ENCODE results near the gene CDH23.

The CDH23 gene

GRCh38 chr10:71819441-71819861, 422.7 kb downstream of the CDH23 start:
- Histone ChIP-seq H3K36me3 (ENCODE audit: control insufficient read depth, insufficient read depth, low read length) (peaks cover 19% of the 10 kb centered on the region), H3K27me3 (ENCODE audit: control insufficient read depth, insufficient read depth, low read length) (no peaks in the 10 kb centered on the region), H3K9ac (ENCODE audit: low read length) (no peak overlapping the region), H3K9me3 (ENCODE audit: control insufficient read depth, low read length) (no peaks in the 10 kb centered on the region), H3K4me3 (ENCODE audit: low read length) (no peak overlapping the region), H3K4me1 (ENCODE audit: control insufficient read depth, insufficient read depth, low read length) (no peaks in the 10 kb centered on the region)

DNA sequence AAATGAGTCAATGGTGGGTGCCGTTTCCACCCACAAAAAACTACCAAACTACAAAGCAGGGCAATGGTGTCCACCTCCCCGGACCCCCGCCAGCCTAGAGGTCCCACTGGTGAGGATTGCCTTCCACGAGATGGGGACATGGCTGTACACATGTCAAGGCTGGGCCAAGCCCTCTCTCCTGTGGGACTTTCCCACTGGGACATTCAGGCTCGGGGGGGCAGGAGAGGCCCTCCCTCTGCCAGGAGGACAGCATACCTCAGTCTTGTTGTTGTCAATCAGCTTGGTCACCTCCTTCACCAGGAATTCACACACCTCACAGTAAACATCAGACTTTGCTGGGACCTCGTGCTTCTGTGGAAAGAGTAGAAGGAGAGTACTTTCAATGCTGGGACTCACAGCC, 423.3 kb downstream of the CDH23 start:
- no peaks in the 10 kb centered on the region for H3K27me3 ChIP-seq (ENCODE audit: control insufficient read depth, insufficient read depth, low read length)
- H3K9me3 ChIP-seq (ENCODE audit: control insufficient read depth, low read length): no peaks in the 10 kb centered on the region
- peaks cover 20% of the 10 kb centered on the region for H3K36me3 ChIP-seq (ENCODE audit: control insufficient read depth, insufficient read depth, low read length)
- H3K4me3 ChIP-seq (ENCODE audit: low read length): no peak overlapping the region
- no peak overlapping the region for H3K9ac ChIP-seq (ENCODE audit: low read length)
- no peaks in the 10 kb centered on the region for H3K4me1 ChIP-seq (ENCODE audit: control insufficient read depth, insufficient read depth, low read length)

DNA sequence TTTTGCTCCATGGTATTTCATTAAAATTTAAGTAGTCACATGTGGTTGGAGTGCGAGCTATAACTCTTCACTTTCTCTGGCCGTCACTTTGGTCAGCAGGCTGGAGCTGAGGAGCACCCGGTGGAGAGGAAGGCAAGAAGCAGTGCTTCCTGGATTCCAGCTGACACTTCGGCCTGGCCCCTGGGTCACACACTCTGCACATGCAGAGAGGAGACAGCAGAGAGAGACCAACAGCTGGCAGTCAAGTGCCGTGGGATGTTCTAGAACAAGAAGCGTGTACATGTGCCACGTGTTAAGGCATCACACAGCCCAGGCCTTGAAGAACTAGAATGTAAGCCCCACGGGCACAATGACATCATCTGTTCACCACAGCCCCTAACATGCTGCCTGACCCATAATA, 424.2 kb downstream of the CDH23 start:
- Histone ChIP-seq H3K27me3 (ENCODE audit: control insufficient read depth, insufficient read depth, low read length) (no peaks in the 10 kb centered on the region), H3K36me3 (ENCODE audit: control insufficient read depth, insufficient read depth, low read length) (peaks cover 25% of the 10 kb centered on the region), H3K9me3 (ENCODE audit: control insufficient read depth, low read length) (no peaks in the 10 kb centered on the region), H3K4me1 (ENCODE audit: control insufficient read depth, insufficient read depth, low read length) (no peaks in the 10 kb centered on the region), H3K4me3 (ENCODE audit: low read length) (no peak overlapping the region), H3K9ac (ENCODE audit: low read length) (no peak overlapping the region)

DNA sequence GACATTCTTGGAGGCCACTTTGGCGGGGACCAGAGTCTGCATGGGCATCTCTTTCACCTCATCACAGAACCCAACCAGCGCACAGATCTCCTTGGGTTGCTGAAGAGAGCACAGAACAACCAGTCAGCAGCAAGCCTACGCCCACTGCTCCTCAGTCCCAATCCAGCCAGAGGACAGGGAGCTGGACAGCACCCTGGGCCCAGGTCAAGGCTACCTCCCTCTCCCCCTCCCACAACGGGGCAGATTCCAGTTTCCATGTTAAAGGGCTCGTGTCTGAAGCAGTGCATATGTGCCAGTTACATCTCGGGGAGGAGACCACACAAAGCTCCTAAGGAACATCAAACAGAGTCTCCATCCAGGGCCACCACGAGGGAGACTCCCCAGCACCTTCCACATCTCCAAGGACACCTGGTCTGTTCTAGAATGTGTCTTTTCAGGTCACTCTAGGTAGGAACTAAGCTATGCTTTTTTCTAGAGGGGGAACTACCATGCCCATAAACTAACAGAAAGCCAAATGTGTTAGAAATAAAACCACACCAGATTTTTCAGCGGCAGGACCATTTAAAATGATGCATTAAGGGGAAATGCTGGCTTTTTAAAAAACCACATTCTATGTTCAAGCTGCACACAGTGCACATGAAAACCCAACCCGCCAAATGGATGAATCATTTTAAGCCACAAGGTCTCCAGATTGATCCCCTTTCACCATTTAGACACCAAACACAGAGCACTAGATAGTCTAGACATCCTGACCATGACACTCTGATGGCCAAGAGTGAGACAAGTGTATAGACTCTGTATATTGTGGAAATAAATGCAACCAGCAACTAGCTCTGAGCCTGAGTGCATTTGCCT, 425.4 kb downstream of the CDH23 start:
- H3K4me3 ChIP-seq (ENCODE audit: low read length): no peak overlapping the region
- H3K9ac ChIP-seq (ENCODE audit: low read length): no peak overlapping the region
- peaks cover 33% of the 10 kb centered on the region for H3K36me3 ChIP-seq (ENCODE audit: control insufficient read depth, insufficient read depth, low read length)
- no peaks in the 10 kb centered on the region for H3K9me3 ChIP-seq (ENCODE audit: control insufficient read depth, low read length)
- H3K27me3 ChIP-seq (ENCODE audit: control insufficient read depth, insufficient read depth, low read length): no peaks in the 10 kb centered on the region
- H3K4me1 ChIP-seq (ENCODE audit: control insufficient read depth, insufficient read depth, low read length): no peaks in the 10 kb centered on the region

- H3K9me3 ChIP-seq (ENCODE audit: control insufficient read depth, low read length): no peaks in the 10 kb centered on the region
- no peak overlapping the region for H3K4me3 ChIP-seq (ENCODE audit: low read length)
- no peaks in the 10 kb centered on the region for H3K4me1 ChIP-seq (ENCODE audit: control insufficient read depth, insufficient read depth, low read length)
- H3K9ac ChIP-seq (ENCODE audit: low read length): no peak overlapping the region
- H3K36me3 ChIP-seq (ENCODE audit: control insufficient read depth, insufficient read depth, low read length): peaks cover 40% of the 10 kb centered on the region
- H3K27me3 ChIP-seq (ENCODE audit: control insufficient read depth, insufficient read depth, low read length): no peaks in the 10 kb centered on the region
These were observed 426.6 kb downstream of the CDH23 start for GRCh38 chr10:71823356-71823755.

DNA sequence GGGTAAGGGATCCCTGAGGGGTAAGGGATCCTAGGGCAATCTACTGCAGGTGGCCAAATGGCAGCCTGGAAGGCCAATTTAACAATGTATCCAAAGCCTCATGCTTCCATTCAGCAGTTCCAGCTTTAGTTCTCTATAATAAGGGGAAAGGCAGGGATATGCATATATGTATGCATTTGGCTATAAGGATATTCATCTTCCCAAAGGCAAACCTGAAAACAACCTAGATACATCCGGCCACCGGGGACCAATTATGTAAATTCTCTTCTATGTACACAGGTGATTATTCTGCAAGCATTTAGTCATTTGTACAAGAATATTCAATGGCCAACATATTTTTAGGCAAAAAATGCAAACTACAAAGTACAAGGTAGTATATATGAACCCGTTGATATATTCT, 427.6 kb downstream of the CDH23 start:
- no peaks in the 10 kb centered on the region for H3K27me3 ChIP-seq (ENCODE audit: control insufficient read depth, insufficient read depth, low read length)
- no peaks in the 10 kb centered on the region for H3K4me1 ChIP-seq (ENCODE audit: control insufficient read depth, insufficient read depth, low read length)
- H3K4me3 ChIP-seq (ENCODE audit: low read length): no peak overlapping the region
- no peak overlapping the region for H3K9ac ChIP-seq (ENCODE audit: low read length)
- H3K36me3 ChIP-seq (ENCODE audit: control insufficient read depth, insufficient read depth, low read length): peaks cover 38% of the 10 kb centered on the region
- H3K9me3 ChIP-seq (ENCODE audit: control insufficient read depth, low read length): no peaks in the 10 kb centered on the region

DNA sequence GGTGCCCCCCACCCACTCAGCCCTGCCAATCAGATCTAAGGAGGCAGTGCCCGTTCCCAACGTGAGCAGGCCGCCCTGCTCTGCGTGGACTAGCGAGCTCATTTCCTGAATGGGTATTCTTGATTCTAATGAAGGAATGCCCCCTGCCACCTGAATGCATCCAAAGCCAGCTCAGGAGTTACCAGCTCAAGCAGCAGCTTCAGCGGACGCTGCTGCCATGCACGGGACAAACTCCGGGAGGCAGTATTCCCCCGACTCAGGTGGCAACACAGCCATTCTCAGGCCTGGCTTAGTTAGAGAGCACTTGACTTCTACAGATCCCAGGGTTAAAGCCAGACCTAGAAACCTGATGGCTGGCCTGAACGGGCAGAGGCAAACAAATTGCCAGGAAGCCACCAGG, 428.5 kb downstream of the CDH23 start:
- Histone ChIP-seq H3K27me3 (ENCODE audit: control insufficient read depth, insufficient read depth, low read length) (no peaks in the 10 kb centered on the region), H3K36me3 (ENCODE audit: control insufficient read depth, insufficient read depth, low read length) (peaks cover 34% of the 10 kb centered on the region), H3K9me3 (ENCODE audit: control insufficient read depth, low read length) (no peaks in the 10 kb centered on the region), H3K4me1 (ENCODE audit: control insufficient read depth, insufficient read depth, low read length) (no peaks in the 10 kb centered on the region), H3K4me3 (ENCODE audit: low read length) (no peak overlapping the region), H3K9ac (ENCODE audit: low read length) (no peak overlapping the region)

DNA sequence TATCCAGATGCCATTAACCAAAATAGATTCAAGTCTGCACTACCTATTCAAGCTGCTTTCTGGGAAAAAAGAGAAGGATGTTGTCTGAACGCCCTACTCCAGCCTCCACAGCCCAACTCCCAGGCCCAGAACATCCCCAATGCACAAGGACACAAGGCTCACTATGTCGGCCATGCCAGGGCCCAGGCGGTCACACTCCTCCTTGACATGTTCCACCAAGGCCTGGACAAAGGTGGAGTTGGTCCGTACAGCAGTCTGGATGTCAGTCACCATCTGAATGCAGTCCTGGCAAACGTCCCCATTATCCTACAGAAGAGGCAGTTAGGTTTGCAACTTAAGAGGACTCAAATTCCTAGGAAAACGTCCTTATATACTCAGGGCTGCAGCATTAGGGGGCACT, 431.1 kb downstream of the CDH23 start:
- peaks cover 13% of the 10 kb centered on the region for H3K4me1 ChIP-seq (ENCODE audit: control insufficient read depth, insufficient read depth, low read length)
- no peak overlapping the region for H3K9ac ChIP-seq (ENCODE audit: low read length)
- H3K36me3 ChIP-seq (ENCODE audit: control insufficient read depth, insufficient read depth, low read length): peaks cover 40% of the 10 kb centered on the region
- H3K4me3 ChIP-seq (ENCODE audit: low read length): no peak overlapping the region
- no peaks in the 10 kb centered on the region for H3K9me3 ChIP-seq (ENCODE audit: control insufficient read depth, low read length)
- no peaks in the 10 kb centered on the region for H3K27me3 ChIP-seq (ENCODE audit: control insufficient read depth, insufficient read depth, low read length)

- Histone ChIP-seq H3K36me3 (ENCODE audit: control insufficient read depth, insufficient read depth, low read length) (peaks cover 39% of the 10 kb centered on the region), H3K4me3 (ENCODE audit: low read length) (no peak overlapping the region), H3K9me3 (ENCODE audit: control insufficient read depth, low read length) (no peaks in the 10 kb centered on the region), H3K9ac (ENCODE audit: low read length) (no peak overlapping the region), H3K4me1 (ENCODE audit: control insufficient read depth, insufficient read depth, low read length) (peaks cover 19% of the 10 kb centered on the region), H3K27me3 (ENCODE audit: control insufficient read depth, insufficient read depth, low read length) (no peaks in the 10 kb centered on the region)
These were observed 432.0 kb downstream of the CDH23 start for GRCh38 chr10:71828702-71829101.

DNA sequence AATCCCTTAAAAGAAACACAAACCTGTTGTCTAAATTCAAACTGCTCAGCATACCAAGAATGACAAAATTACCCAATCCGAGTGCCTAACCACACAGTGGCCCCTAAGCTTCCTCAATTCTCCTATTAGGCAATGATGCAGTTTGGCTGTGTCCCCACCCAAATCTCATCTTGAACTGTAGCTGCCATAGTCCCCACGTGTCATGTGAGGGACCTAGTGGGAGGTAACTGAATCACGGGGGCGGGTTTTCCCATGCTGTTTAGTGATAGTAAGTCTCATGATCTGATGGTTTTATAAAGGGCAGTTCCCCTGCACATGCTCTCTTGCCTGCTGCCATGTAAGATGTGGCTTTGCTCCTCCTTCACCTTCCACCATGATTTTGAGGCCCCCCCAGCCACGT, 432.5 kb downstream of the CDH23 start:
- Histone ChIP-seq H3K4me1 (ENCODE audit: control insufficient read depth, insufficient read depth, low read length) (peaks cover 21% of the 10 kb centered on the region), H3K36me3 (ENCODE audit: control insufficient read depth, insufficient read depth, low read length) (peaks cover 44% of the 10 kb centered on the region)

GRCh38 chr10:71829896-71830295, 433.2 kb downstream of the CDH23 start:
- Histone ChIP-seq H3K4me1 (ENCODE audit: control insufficient read depth, insufficient read depth, low read length) (peaks cover 21% of the 10 kb centered on the region), H3K36me3 (ENCODE audit: control insufficient read depth, insufficient read depth, low read length) (peaks cover 43% of the 10 kb centered on the region)

More for the DNA sequence above, 432.5 kb downstream of the CDH23 start:
- Histone ChIP-seq H3K9ac (ENCODE audit: low read length) (no peak overlapping the region), H3K4me3 (ENCODE audit: low read length) (no peak overlapping the region), H3K27me3 (ENCODE audit: control insufficient read depth, insufficient read depth, low read length) (no peaks in the 10 kb centered on the region), H3K9me3 (ENCODE audit: control insufficient read depth, low read length) (no peaks in the 10 kb centered on the region)

GRCh38 chr10:71830726-71831125, 434.0 kb downstream of the CDH23 start:
- Histone ChIP-seq H3K36me3 (ENCODE audit: control insufficient read depth, insufficient read depth, low read length) (peaks cover 38% of the 10 kb centered on the region), H3K27me3 (ENCODE audit: control insufficient read depth, insufficient read depth, low read length) (no peaks in the 10 kb centered on the region), H3K4me3 (ENCODE audit: low read length) (no peak overlapping the region), H3K9ac (ENCODE audit: low read length) (no peak overlapping the region), H3K9me3 (ENCODE audit: control insufficient read depth, low read length) (no peaks in the 10 kb centered on the region), H3K4me1 (ENCODE audit: control insufficient read depth, insufficient read depth, low read length) (peaks cover 24% of the 10 kb centered on the region)

More at GRCh38 chr10:71829896-71830295, 433.2 kb downstream of the CDH23 start:
- no peaks in the 10 kb centered on the region for H3K9me3 ChIP-seq (ENCODE audit: control insufficient read depth, low read length)
- H3K4me3 ChIP-seq (ENCODE audit: low read length): no peak overlapping the region
- no peaks in the 10 kb centered on the region for H3K27me3 ChIP-seq (ENCODE audit: control insufficient read depth, insufficient read depth, low read length)
- no peak overlapping the region for H3K9ac ChIP-seq (ENCODE audit: low read length)
